Activated CD8-positive, alpha-beta memory T cell treated with anti-CD3 and anti-CD28 coated beads, Interleukin-2, amount 10 ng/mL, durations not matched to agents 7 days and 5 days (primary cell): ENCODE results near the gene MSANTD7. TPM values are rescaled to one million over a fixed set of nuclear protein-coding genes. Genes with fewer than 3 reads are reported as not detected.

Source experiments
- ATAC-seq: fragments of 150-1000 bp; cut with Tn5 transposase; one replicate; pipeline ENCODE4 v1.10.0; 2021; ENCODE audit warnings: moderate library complexity
- CTCF ChIA-PET: fragments of 350-600 bp; sonication (Branson Sonifier 250); formaldehyde crosslinking; loops from one replicate; lab custom pipeline; 2021; ENCODE audit warnings: antibody characterized with exemption; lab: Charles Lee
- DNase-seq: peaks from one replicate; pipeline ENCODE4 v3.0.0-alpha.2; 2020
- H3K27ac Mint-ChIP-seq: one replicate; pipeline ENCODE4 v1.8.0; 2021; ENCODE audit warnings: mild to moderate bottlenecking, mixed read lengths
- H3K27me3 Mint-ChIP-seq: one replicate; pipeline ENCODE4 v1.8.0; 2021; ENCODE audit warnings: mixed read lengths
- H3K36me3 Mint-ChIP-seq: one replicate; pipeline ENCODE4 v1.8.0; 2021; ENCODE audit warnings: mild to moderate bottlenecking, mixed read lengths
- H3K4me1 Mint-ChIP-seq: one replicate; pipeline ENCODE4 v1.8.0; 2021; ENCODE audit warnings: mixed read lengths
- H3K4me3 Mint-ChIP-seq: one replicate; pipeline ENCODE4 v1.8.0; 2021; ENCODE audit warnings: mild to moderate bottlenecking, moderate library complexity, mixed read lengths
- H3K9me3 Mint-ChIP-seq: one replicate; pipeline ENCODE4 v1.8.0; 2022; ENCODE audit warnings: low read depth, mixed read lengths
- total RNA-seq, 2 experiments: library from RNA; stranded (reverse); gene quantifications; one replicate each; pipeline ENCODE4 v1.2.3, GENCODE V29; 2021

The MSANTD7 gene
- total RNA-seq, 2 experiments from 2014 or later = 20.1 to 21.0 TPM

DNA sequence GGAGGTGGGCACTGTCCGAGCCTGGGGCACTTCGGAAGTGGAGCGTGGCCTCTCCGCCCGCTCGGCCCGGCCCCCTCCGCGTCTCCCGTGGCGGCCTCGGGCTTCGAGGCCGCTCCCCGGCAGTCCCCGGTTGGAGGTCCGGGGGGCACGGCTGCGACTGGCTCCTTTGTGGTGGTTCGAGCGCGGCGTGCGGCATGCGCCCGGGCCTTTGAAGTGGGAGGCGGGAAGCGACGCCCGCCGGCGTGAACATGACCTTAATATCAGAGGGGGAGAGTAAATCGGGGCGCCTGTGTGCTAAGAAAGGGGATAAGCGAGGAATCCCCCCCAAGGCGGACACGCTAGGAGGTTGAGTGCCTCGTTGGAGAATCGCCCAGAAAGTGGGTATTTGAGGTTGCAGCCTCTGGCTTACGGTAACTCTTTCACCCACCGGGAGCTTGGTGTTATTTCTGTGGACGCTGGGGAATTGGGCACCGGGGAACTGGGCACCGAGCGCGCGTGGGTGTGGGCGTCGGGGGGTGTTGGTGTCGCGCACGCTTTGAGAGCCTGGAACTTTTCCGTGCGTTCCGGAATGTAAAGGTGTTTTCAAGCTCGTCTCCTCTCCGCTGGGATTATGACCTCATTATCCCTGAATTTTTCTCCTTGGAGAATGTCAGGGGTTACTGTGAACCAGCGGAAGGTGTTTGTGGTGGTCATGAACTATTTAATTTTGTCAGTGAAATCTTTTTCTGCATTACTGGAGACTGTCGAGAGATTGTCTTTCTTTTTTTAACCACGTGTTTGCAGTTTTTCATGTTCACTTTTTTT is 41.2 kb downstream of the MSANTD7 start:
- H3K27me3 Mint-ChIP-seq = no peaks in the 10 kb centered on the region
- H3K36me3 Mint-ChIP-seq = peaks cover 12% of the 10 kb centered on the region
- CTCF ChIA-PET = interaction anchor here (0.8 to 3.6 kb wide), 10 partner anchors 8 to 310 kb away, joined by 3 to 14 read pairs (median 4); partner anchors contain the start of genes CDNF, DCLRE1C, HSPA14 and MSANTD7
- ATAC-seq (no peak), DNase-seq (peak; percentile 56)
- H3K4me1 Mint-ChIP-seq = peaks cover 44% of the 10 kb centered on the region
- no peaks in the 10 kb centered on the region for H3K9me3 Mint-ChIP-seq
- H3K4me3 Mint-ChIP-seq = peak overlapping the region; percentile 95
- H3K27ac Mint-ChIP-seq = peak overlapping the region; percentile 91

DNA sequence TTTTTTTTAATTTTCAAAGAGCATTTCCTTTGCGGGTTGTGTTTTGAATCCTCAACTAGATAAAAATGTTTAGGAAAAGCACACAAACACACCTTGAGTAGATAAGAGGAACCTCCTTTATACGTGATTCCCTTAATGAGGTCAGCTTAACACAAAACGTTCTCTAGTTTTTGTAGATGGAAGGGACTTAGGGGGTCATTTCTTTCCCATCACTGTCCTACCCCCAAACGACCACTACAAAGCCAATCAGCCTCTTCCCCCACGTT is 41.8 kb downstream of the MSANTD7 start:
- H3K9me3 Mint-ChIP-seq = no peaks in the 10 kb centered on the region
- DNase-seq (no peak), ATAC-seq (no peak)
- peak overlapping the region; percentile 95 for H3K4me3 Mint-ChIP-seq
- H3K27me3 Mint-ChIP-seq = no peaks in the 10 kb centered on the region
- H3K36me3 Mint-ChIP-seq = peaks cover 12% of the 10 kb centered on the region
- peak overlapping the region; percentile 91 for H3K27ac Mint-ChIP-seq
- CTCF ChIA-PET = interaction anchor here (1.0 to 3.6 kb wide), 5 partner anchors 9 to 310 kb away, joined by 3 to 14 read pairs (median 3); no protein-coding TSS in a partner anchor
- peaks cover 44% of the 10 kb centered on the region for H3K4me1 Mint-ChIP-seq

DNA sequence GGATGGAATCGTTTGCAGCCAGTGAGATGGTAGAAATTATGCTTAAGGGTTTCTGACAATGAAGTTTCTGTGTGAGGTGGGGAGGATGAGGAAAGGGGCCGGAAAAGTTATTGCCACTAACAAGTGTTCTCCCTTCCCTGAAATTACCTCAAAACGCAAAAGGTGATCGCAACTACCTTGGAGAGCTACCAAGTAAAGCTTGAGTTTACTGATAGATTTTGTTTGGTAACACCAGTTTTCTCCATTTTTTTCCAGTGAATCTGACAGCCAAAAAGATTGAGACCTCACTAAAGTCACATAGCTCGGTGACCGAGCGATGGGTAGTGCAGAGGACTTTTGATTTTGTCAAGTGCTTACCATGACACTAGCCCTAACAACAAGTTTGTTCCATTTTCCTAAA is 42.1 kb downstream of the MSANTD7 start:
- no peaks in the 10 kb centered on the region for H3K27me3 Mint-ChIP-seq
- peak overlapping the region; percentile 91 for H3K27ac Mint-ChIP-seq
- no peaks in the 10 kb centered on the region for H3K9me3 Mint-ChIP-seq
- CTCF ChIA-PET = interaction anchor here (1.1 to 3.6 kb wide), 5 partner anchors 9 to 311 kb away, joined by 3 to 14 read pairs (median 3); no protein-coding TSS in a partner anchor
- peaks cover 44% of the 10 kb centered on the region for H3K4me1 Mint-ChIP-seq
- no peak for DNase-seq
- H3K36me3 Mint-ChIP-seq = peaks cover 12% of the 10 kb centered on the region
- ATAC-seq = no peak
- peak overlapping the region; percentile 95 for H3K4me3 Mint-ChIP-seq

- H3K27ac Mint-ChIP-seq = peak overlapping the region; percentile 21
- no peak overlapping the region for H3K4me3 Mint-ChIP-seq
- no peak for DNase-seq
- no peaks in the 10 kb centered on the region for H3K9me3 Mint-ChIP-seq
- H3K27me3 Mint-ChIP-seq = no peaks in the 10 kb centered on the region
- peak; percentile 48 for ATAC-seq
- CTCF ChIA-PET = interaction anchor here (1.6 kb wide), 1 partner anchor 68 kb away, joined by 7 read pairs; no protein-coding TSS in a partner anchor
- H3K4me1 Mint-ChIP-seq = peaks cover 29% of the 10 kb centered on the region
- H3K36me3 Mint-ChIP-seq = peaks cover 12% of the 10 kb centered on the region
Measured at GRCh38 chr10:14884082-14884481, 46.0 kb downstream of the MSANTD7 start.

Other genes starting within 250 kb of the MSANTD7 start
- gene FAM107B, start 63.4 kb upstream of the MSANTD7 start, total RNA-seq = 100 to 1,000 TPM; 114 to 208 TPM
- gene CDNF, start 269 bp upstream of the MSANTD7 start, total RNA-seq = under 1 TPM; 0.50 to 0.94 TPM
- gene HSPA14, start within 50 bp of the MSANTD7 start, total RNA-seq = 10 to 100 TPM; 26.4 to 35.0 TPM
- 10 to 100 TPM; 33.4 to 40.3 TPM for gene SUV39H2, start 40.6 kb downstream of the MSANTD7 start, total RNA-seq
- gene DCLRE1C, start 115.8 kb downstream of the MSANTD7 start, total RNA-seq = 10 to 100 TPM; 29.2 to 47.4 TPM
- gene MEIG1, start 121.1 kb downstream of the MSANTD7 start, total RNA-seq = 1 to 10 TPM in 1 of 2 experiments, under 1 TPM in 1; 0.91 to 1.1 TPM
- gene OLAH, start 205.6 kb downstream of the MSANTD7 start, total RNA-seq = under 1 TPM; 0.49 to 0.79 TPM